H7 (cell line): ENCODE results near the gene SHISAL2B. TPM values are rescaled to one million over a fixed set of nuclear protein-coding genes. Genes with fewer than 3 reads are reported as not detected.
A peak's percentile ranks its signal among the peaks of the same experiment; 100 is the strongest.
"Not testable (repeated sequence)": the region's sequence is repeated elsewhere in the genome, so short reads cannot be mapped to it uniquely, and the experiment has no call there.

Source experiments
- DNase-seq: peaks from one replicate; pipeline ENCODE4 v3.0.0; 2012
- H3K27me3 ChIP-seq: 2 replicates; pipeline ENCODE4 v1.6.0; 2011; ENCODE audit warnings: mild to moderate bottlenecking, low read length; ENCODE audit not compliant: control insufficient read depth, insufficient read depth
- H3K36me3 ChIP-seq: replicated peaks from 2 replicates; pipeline ENCODE4 v1.5.1; 2011; ENCODE audit warnings: low read length; ENCODE audit not compliant: control insufficient read depth, insufficient read depth
- H3K4me3 ChIP-seq: 2 replicates; pipeline ENCODE4 v1.5.1; 2011; ENCODE audit warnings: low read depth, mild to moderate bottlenecking, control low read depth, low read length, moderate library complexity; ENCODE audit not compliant: insufficient read depth
- total RNA-seq: library from RNA; depleted of rRNA; stranded (reverse); fragments of >200 nt; shearing (Covaris generic); gene quantifications from 2 replicates; pipeline ENCODE4 v1.2.3, GENCODE V29; 2014

Gene SHISAL2B
- total RNA-seq, 1 experiment from 2014 or later, result 22.5 TPM

GRCh38 chr5:64680289-64680688 lies 10.0 kb upstream of the SHISAL2B start:
- no peaks in the 10 kb centered on the region for H3K27me3 ChIP-seq
- DNase-seq, result peak; percentile 68
- H3K4me3 ChIP-seq, result no peak overlapping the region
- H3K36me3 ChIP-seq, result no peaks in the 10 kb centered on the region

DNA sequence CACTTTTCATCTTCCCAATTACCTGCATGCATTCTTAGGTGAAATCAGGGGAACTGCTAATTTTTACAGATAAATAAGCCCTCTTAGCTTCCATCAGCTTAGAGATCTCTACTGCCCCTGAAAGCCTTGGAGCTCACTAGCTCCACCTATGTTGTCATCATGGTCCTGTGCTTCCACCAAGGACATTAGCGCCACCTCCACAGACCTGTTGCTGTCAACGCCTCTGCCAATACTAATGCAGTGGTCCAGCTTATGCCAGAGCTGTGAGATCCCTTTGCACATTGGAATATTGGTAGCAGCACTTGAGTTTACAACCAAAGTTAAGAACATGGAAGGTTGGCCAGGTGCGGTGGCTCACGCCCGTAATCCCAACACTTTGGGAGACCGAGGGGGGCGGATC lies 7.7 kb upstream of the SHISAL2B start:
- H3K36me3 ChIP-seq, result no peaks in the 10 kb centered on the region
- no peak overlapping the region for H3K4me3 ChIP-seq
- no peaks in the 10 kb centered on the region for H3K27me3 ChIP-seq
- peak; percentile 46 for DNase-seq

DNA sequence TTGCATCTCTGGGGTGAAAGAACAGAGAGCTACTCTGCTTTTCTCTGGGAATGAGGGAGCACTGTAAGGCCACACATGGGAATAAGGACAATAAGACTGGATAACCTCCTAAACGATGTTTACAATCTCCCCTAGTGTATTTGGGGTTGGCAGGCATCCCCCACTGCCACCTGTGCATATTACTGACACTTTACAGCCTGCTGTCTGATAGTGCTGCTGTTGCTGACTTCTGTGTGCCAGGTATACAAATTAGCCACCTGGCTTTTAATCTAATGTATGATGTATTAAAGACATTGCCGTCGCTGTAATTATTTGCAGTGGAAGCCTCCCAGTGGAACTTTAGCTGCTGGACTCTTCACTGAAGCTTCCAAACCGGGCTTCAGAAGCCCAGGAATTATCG lies 4.4 kb upstream of the SHISAL2B start:
- H3K27me3 ChIP-seq, result peaks cover 6% of the 10 kb centered on the region
- H3K4me3 ChIP-seq, result no peak overlapping the region
- no peak for DNase-seq
- no peaks in the 10 kb centered on the region for H3K36me3 ChIP-seq

DNA sequence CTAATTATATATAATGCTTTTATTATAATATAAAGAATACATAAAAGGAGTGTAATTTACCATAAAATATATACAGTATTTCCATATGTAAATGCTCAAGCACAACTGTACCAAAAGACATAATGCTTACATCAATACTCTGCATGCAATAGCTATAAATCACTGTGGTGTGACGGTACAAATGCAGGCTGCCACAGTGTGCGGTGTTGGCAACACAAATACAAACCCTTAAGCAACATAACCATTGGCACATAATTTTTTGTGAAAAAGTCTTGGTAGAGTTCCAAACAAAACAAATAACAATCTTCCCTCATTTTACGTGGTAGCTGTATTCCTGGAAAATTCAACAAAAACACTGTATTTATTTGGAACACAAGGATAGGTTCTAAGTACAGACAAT lies 1.9 kb upstream of the SHISAL2B start:
- Histone ChIP-seq H3K36me3 (no peaks in the 10 kb centered on the region), H3K4me3 (no peak overlapping the region), H3K27me3 (peaks cover 6% of the 10 kb centered on the region)
- DNase-seq, result no peak

DNA sequence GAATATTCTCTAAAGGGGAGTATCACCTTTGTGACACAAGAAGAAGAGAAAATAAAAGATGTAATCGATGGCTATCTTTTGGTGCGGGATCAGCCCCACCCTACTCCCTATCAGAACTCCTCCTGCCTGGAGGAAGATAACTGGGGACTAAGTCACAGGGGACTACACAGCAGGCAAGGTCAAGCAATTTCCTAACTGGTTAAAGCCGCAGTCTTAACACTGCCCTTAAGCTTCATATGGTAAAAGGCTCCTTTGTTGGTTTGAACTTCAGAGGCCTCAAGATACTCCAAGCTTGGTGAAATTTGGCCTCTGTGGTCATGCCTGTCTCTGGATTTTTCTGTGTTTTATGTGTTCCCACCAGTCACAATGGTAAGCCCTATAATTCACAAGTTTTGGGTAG lies 1.3 kb upstream of the SHISAL2B start:
- DNase-seq, result no peak
- no peaks in the 10 kb centered on the region for H3K36me3 ChIP-seq
- peaks cover 6% of the 10 kb centered on the region for H3K27me3 ChIP-seq
- H3K4me3 ChIP-seq, result no peak overlapping the region

DNA sequence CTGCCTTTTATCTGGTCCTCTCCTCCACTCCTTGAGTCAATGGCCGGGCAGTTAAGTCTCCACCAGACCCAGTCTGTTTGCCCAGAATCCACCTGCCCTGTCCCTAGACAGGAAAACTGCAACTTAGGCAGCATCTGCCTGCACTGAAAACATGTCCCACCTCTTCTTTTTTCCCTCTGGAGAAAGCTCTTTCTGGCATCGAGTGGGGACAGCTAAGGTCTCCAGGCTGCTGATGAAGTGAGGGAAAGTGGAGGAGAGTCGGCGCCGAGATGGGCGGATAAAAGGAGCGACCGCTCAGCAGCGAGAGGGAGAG lies 243 bp upstream of the SHISAL2B start:
- H3K36me3 ChIP-seq, result no peaks in the 10 kb centered on the region
- peak overlapping the region; percentile 61 for H3K4me3 ChIP-seq
- no peak for DNase-seq
- peaks cover 6% of the 10 kb centered on the region for H3K27me3 ChIP-seq

DNA sequence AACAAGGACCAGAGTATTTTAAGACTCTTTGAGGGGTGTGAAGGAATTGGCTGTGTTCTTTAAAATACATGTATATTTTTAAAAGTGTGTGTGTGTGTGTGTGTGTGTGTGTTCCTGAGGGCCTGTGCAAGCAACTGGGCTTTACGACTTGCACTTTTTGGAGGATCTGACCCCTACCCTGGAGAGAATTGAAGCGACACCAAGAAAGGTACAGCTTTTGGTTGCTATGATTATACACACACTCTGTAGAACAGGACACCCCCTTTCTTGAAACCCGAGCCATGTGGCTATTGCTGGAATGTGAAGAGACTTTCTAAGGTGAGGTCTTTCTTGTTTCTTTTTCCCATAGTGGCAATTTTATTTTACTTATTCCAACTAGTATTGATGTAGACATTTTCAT lies 988 bp downstream of the SHISAL2B start:
- peak; percentile 37 for DNase-seq
- H3K27me3 ChIP-seq, result peaks cover 6% of the 10 kb centered on the region

GRCh38 chr5:64693636-64694035 lies 3.3 kb downstream of the SHISAL2B start:
- no peak for DNase-seq
- peaks cover 6% of the 10 kb centered on the region for H3K27me3 ChIP-seq
- H3K4me3 ChIP-seq, result no peak overlapping the region
- no peaks in the 10 kb centered on the region for H3K36me3 ChIP-seq

More for the DNA sequence above, 988 bp downstream of the SHISAL2B start:
- Histone ChIP-seq H3K4me3 (peak overlapping the region; percentile 61), H3K36me3 (no peaks in the 10 kb centered on the region)

- H3K36me3 ChIP-seq, H3K27me3 ChIP-seq, DNase-seq, H3K4me3 ChIP-seq: not testable (repeated sequence)
These were observed 6.1 kb downstream of the SHISAL2B start for GRCh38 chr5:64696414-64696813.

GRCh38 chr5:64700765-64701164 lies 10.5 kb downstream of the SHISAL2B start:
- H3K27me3 ChIP-seq, result no peaks in the 10 kb centered on the region
- no peaks in the 10 kb centered on the region for H3K36me3 ChIP-seq
- DNase-seq, result no peak
- no peak overlapping the region for H3K4me3 ChIP-seq

DNA sequence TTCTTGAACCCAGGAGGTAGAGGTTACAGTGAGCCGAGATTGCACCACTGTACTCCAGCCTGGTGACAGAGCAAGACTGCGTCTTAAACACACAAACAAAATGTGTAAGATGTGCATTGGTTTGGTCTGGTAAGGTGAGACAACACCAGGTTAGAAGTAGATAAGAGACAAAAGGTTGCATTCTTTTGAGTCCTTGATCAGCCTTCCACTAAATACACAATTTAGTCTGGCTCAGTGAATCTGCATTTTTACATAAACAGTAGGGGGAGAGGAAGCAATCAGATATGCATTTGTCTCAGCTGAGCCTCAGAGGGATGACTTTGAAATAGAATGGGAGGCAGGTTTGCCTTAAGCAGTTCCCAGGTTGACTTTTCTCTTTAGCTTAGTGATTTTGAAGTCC lies 15.8 kb downstream of the SHISAL2B start:
- H3K4me3 ChIP-seq, DNase-seq, H3K27me3 ChIP-seq, H3K36me3 ChIP-seq: not testable (repeated sequence)

GRCh38 chr5:64707191-64707590 lies 16.9 kb downstream of the SHISAL2B start:
- Histone ChIP-seq H3K4me3 (no peak overlapping the region), H3K27me3 (no peaks in the 10 kb centered on the region), H3K36me3 (no peaks in the 10 kb centered on the region)
- no peak for DNase-seq

DNA sequence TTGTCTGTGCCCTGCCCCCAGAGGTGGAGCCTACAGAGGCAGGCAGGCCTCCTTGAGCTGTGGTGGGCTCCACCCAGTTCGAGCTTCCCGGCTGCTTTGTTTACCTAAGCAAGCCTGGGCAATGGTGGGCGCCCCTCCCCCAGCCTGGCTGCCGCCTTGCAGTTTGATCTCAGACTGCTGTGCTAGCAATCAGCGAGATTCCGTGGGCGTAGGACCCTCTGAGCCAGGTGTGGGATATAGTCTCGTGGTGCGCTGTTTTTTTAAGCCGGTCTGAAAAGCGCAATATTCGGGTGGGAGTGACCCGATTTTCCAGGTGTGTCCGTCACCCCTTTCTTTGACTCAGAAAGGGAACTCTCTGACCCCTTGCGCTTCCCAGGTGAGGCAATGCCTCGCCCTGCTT lies 24.2 kb downstream of the SHISAL2B start:
- H3K27me3 ChIP-seq, H3K36me3 ChIP-seq, DNase-seq, H3K4me3 ChIP-seq: not testable (repeated sequence)

DNA sequence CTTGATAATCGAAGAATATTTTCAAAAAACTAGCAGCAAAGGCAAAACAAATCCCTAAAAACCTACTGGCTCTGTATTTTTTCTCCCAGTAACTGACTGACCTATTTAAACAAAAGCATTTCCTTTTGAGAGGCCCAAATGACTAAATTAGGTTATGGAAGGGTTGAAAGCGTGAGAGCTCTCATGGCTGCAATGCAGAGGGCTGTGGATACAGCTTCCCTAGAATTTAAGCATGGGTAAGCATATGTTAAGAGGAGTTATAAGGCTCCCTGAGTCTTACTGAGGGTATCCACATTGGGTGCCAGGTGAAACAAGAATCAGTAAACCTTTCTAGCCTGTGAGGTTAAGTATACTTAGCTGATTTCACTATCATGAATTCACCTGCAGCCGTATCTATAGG lies 32.3 kb downstream of the SHISAL2B start:
- no peak overlapping the region for H3K4me3 ChIP-seq
- H3K36me3 ChIP-seq, result peaks cover 3% of the 10 kb centered on the region
- no peak for DNase-seq
- no peaks in the 10 kb centered on the region for H3K27me3 ChIP-seq

- H3K36me3 ChIP-seq, result peaks cover 3% of the 10 kb centered on the region
- no peaks in the 10 kb centered on the region for H3K27me3 ChIP-seq
- no peak for DNase-seq
- no peak overlapping the region for H3K4me3 ChIP-seq
These were observed 36.8 kb downstream of the SHISAL2B start for GRCh38 chr5:64727150-64727549.

- no peak for DNase-seq
- H3K27me3 ChIP-seq, result no peaks in the 10 kb centered on the region
- no peak overlapping the region for H3K4me3 ChIP-seq
- H3K36me3 ChIP-seq, result peaks cover 6% of the 10 kb centered on the region
These were observed 52.1 kb downstream of the SHISAL2B start for GRCh38 chr5:64742411-64742810.
